KMS-11 (cell line): ENCODE data around the gene EIF4ENIF1.
"Not testable (repeated sequence)": the region's sequence is repeated elsewhere in the genome, so short reads cannot be mapped to it uniquely, and the experiment has no call there.

ENCODE experiments used
- H2AFZ ChIP-seq: fragments of 200-600 bp; sonication (generic); 2 replicates; pipeline ENCODE4 v1.6.1; 2016; ENCODE audit warnings: antibody characterized with exemption, mixed run types, low read depth
- H3K27ac ChIP-seq: fragments of 200-600 bp; sonication (generic); 2 replicates; pipeline ENCODE4 v1.6.1; 2016; ENCODE audit warnings: mild to moderate bottlenecking, mixed run types
- H3K27me3 ChIP-seq: fragments of 200-600 bp; sonication (generic); 2 replicates; pipeline ENCODE4 v1.6.1; 2017; ENCODE audit warnings: mild to moderate bottlenecking, low read depth, mixed run types, moderate library complexity; ENCODE audit not compliant: insufficient read depth
- H3K36me3 ChIP-seq: fragments of 200-600 bp; sonication (generic); 2 replicates; pipeline ENCODE4 v1.6.1; 2017; ENCODE audit warnings: mild to moderate bottlenecking, mixed run types; ENCODE audit not compliant: insufficient read depth
- H3K4me1 ChIP-seq: fragments of 200-600 bp; sonication (generic); 2 replicates; pipeline ENCODE4 v1.6.1; 2016; ENCODE audit warnings: mild to moderate bottlenecking, low read depth, mixed run types; ENCODE audit not compliant: poor library complexity, severe bottlenecking
- H3K4me2 ChIP-seq: fragments of 200-600 bp; sonication (generic); 2 replicates; pipeline ENCODE4 v1.7.0; 2016; ENCODE audit warnings: mild to moderate bottlenecking, mixed run types
- H3K4me3 ChIP-seq: fragments of 200-600 bp; sonication (generic); IDR thresholded peaks from 2 replicates; pipeline ENCODE4 v1.6.1; 2017; ENCODE audit warnings: low read depth, low read length, mixed read lengths; ENCODE audit not compliant: insufficient read depth
- H3K79me2 ChIP-seq: fragments of 200-600 bp; sonication (generic); 2 replicates; pipeline ENCODE4 v1.6.1; 2016; ENCODE audit warnings: low read depth, mixed run types; ENCODE audit not compliant: insufficient read depth
- H3K9ac ChIP-seq: fragments of 200-600 bp; sonication (generic); 2 replicates; pipeline ENCODE4 v1.6.1; 2016; ENCODE audit warnings: mild to moderate bottlenecking, mixed run types
- H4K20me1 ChIP-seq: fragments of 200-600 bp; sonication (generic); 2 replicates; pipeline ENCODE4 v1.6.1; 2016; ENCODE audit warnings: mild to moderate bottlenecking, mixed run types; ENCODE audit not compliant: insufficient read depth
- CTCF ChIP-seq: fragments of 200-600 bp; sonication (generic); conservative IDR thresholded peaks from 2 replicates; pipeline ENCODE4 v1.6.1; 2017; ENCODE audit warnings: low read depth, mild to moderate bottlenecking, antibody characterized with exemption, low read length, moderate library complexity, mixed read lengths

Gene EIF4ENIF1

GRCh38 chr22:31488988-31489617, 539 bp downstream of the EIF4ENIF1 start:
- peak overlapping the region; percentile 39 for H3K4me2 ChIP-seq
- H4K20me1 ChIP-seq = no peaks in the 10 kb centered on the region
- H3K27me3 ChIP-seq = no peaks in the 10 kb centered on the region
- H3K36me3 ChIP-seq = no peaks in the 10 kb centered on the region
- no peak for TF ChIP-seq CTCF
- H3K9ac ChIP-seq = peak overlapping the region; percentile 95; the same call in 1 of the 2 replicates
- peak overlapping the region; percentile 75 for H2AFZ ChIP-seq
- H3K4me3 ChIP-seq = no peak overlapping the region
- H3K27ac ChIP-seq = peak overlapping the region; percentile 98; the same call in 1 of the 2 replicates
- H3K79me2 ChIP-seq = peaks cover 45% of the 10 kb centered on the region
- peaks cover 36% of the 10 kb centered on the region for H3K4me1 ChIP-seq

- peaks cover 29% of the 10 kb centered on the region for H3K4me1 ChIP-seq
- H3K27me3 ChIP-seq = no peaks in the 10 kb centered on the region
- H3K4me3 ChIP-seq = no peak overlapping the region
- H3K79me2 ChIP-seq = peaks cover 52% of the 10 kb centered on the region
- no peak for TF ChIP-seq CTCF
- peaks cover 1% of the 10 kb centered on the region; the same call in 1 of the 2 replicates for H3K36me3 ChIP-seq
- H2AFZ ChIP-seq = no peak overlapping the region
- peak overlapping the region; percentile 95; the same call in 1 of the 2 replicates for H3K9ac ChIP-seq
- peak overlapping the region; percentile 39 for H3K4me2 ChIP-seq
- H3K27ac ChIP-seq = peak overlapping the region; percentile 10; the same call in 1 of the 2 replicates
- no peaks in the 10 kb centered on the region for H4K20me1 ChIP-seq
Measured at GRCh38 chr22:31488346-31488883, 1.2 kb downstream of the EIF4ENIF1 start.

GRCh38 chr22:31486951-31487350, 2.7 kb downstream of the EIF4ENIF1 start:
- Histone ChIP-seq H3K4me2 (no peak overlapping the region), H3K27me3 (no peaks in the 10 kb centered on the region), H3K4me1 (peaks cover 27% of the 10 kb centered on the region), H2AFZ (no peak overlapping the region), H3K36me3 (peaks cover 3% of the 10 kb centered on the region; the same call in 1 of the 2 replicates), H3K4me3 (no peak overlapping the region), H3K79me2 (peaks cover 54% of the 10 kb centered on the region), H3K9ac (no peak overlapping the region), H3K27ac (no peak overlapping the region), H4K20me1 (no peaks in the 10 kb centered on the region)
- TF ChIP-seq CTCF = no peak

GRCh38 chr22:31486369-31486768, 3.3 kb downstream of the EIF4ENIF1 start:
- H3K36me3 ChIP-seq, H3K27ac ChIP-seq: not testable (repeated sequence)
- H3K79me2 ChIP-seq = peaks cover 50% of the 10 kb centered on the region

GRCh38 chr22:31482470-31482869, 7.2 kb downstream of the EIF4ENIF1 start:
- not testable (repeated sequence) for H2AFZ ChIP-seq, H3K4me2 ChIP-seq, H3K27ac ChIP-seq, H3K27me3 ChIP-seq, H3K4me1 ChIP-seq, H3K4me3 ChIP-seq, H4K20me1 ChIP-seq, H3K9ac ChIP-seq, H3K36me3 ChIP-seq
- peaks cover 43% of the 10 kb centered on the region for H3K79me2 ChIP-seq

More at GRCh38 chr22:31486369-31486768, 3.3 kb downstream of the EIF4ENIF1 start:
- not testable (repeated sequence) for H2AFZ ChIP-seq, H3K9ac ChIP-seq, H4K20me1 ChIP-seq, H3K27me3 ChIP-seq, H3K4me3 ChIP-seq, H3K4me2 ChIP-seq
- peaks cover 21% of the 10 kb centered on the region for H3K4me1 ChIP-seq
